ENCODE results near the gene PHOSPHO1.
"Not testable (repeated sequence)": the region's sequence is repeated elsewhere in the genome, so short reads cannot be mapped to it uniquely, and the experiment has no call there.

PHOSPHO1 gene

GRCh38 chr17:49195751-49196150, 34.8 kb downstream of the PHOSPHO1 start:
- DNase-seq: no peak
- H3K27ac ChIP-seq (ENCODE audit: insufficient read depth, low read length, poor library complexity, severe bottlenecking): no peak overlapping the region
- H3K4me1 ChIP-seq (ENCODE audit: control insufficient read depth, insufficient read depth, low read length, poor library complexity, severe bottlenecking): no peaks in the 10 kb centered on the region
- no peaks in the 10 kb centered on the region for H3K27me3 ChIP-seq (replicated peaks; ENCODE audit: control insufficient read depth, insufficient read depth, low read length, poor library complexity, severe bottlenecking)
- H3K36me3 ChIP-seq (ENCODE audit: control insufficient read depth, insufficient read depth, low read length): no peaks in the 10 kb centered on the region
- no peaks in the 10 kb centered on the region for H3K9me3 ChIP-seq (ENCODE audit: control insufficient read depth, low read length)
- no peak overlapping the region for H3K4me3 ChIP-seq (ENCODE audit: insufficient read depth, low read depth, low read length, poor library complexity, severe bottlenecking)

DNA sequence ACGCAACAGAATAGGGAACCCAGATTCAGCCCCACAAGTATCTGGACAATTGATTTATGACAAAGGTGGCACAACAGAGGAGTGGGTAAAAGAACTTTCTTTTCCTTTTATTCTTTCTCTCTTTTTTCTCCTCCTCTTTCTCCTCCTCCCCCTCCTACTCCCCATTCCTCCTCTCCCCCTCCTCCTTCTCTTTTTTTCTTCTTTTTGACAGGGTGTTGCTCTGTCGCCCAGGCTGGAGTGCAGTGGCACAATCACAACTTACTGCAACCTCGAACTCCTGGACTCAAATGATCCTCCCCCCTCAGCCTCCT, 36.3 kb downstream of the PHOSPHO1 start:
- no peaks in the 10 kb centered on the region for H3K9me3 ChIP-seq (ENCODE audit: control insufficient read depth, low read length)
- H3K27me3 ChIP-seq (replicated peaks; ENCODE audit: control insufficient read depth, insufficient read depth, low read length, poor library complexity, severe bottlenecking): no peaks in the 10 kb centered on the region
- H3K4me1 ChIP-seq (ENCODE audit: control insufficient read depth, insufficient read depth, low read length, poor library complexity, severe bottlenecking): no peaks in the 10 kb centered on the region
- no peak overlapping the region for H3K27ac ChIP-seq (ENCODE audit: insufficient read depth, low read length, poor library complexity, severe bottlenecking)
- H3K4me3 ChIP-seq (ENCODE audit: insufficient read depth, low read depth, low read length, poor library complexity, severe bottlenecking): no peak overlapping the region
- H3K36me3 ChIP-seq (ENCODE audit: control insufficient read depth, insufficient read depth, low read length): no peaks in the 10 kb centered on the region
- DNase-seq: no peak

GRCh38 chr17:49193513-49194296, 36.9 kb downstream of the PHOSPHO1 start:
- DNase-seq: peak in 1 of 3 donors; percentile 5
- no peaks in the 10 kb centered on the region for H3K4me1 ChIP-seq (ENCODE audit: control insufficient read depth, insufficient read depth, low read length, poor library complexity, severe bottlenecking)
- H3K36me3 ChIP-seq (ENCODE audit: control insufficient read depth, insufficient read depth, low read length): no peaks in the 10 kb centered on the region
- H3K4me3 ChIP-seq (ENCODE audit: insufficient read depth, low read depth, low read length, poor library complexity, severe bottlenecking): peak overlapping the region; percentile 85
- H3K27ac ChIP-seq (ENCODE audit: insufficient read depth, low read length, poor library complexity, severe bottlenecking): peak overlapping the region; percentile 79
- no peaks in the 10 kb centered on the region for H3K27me3 ChIP-seq (replicated peaks; ENCODE audit: control insufficient read depth, insufficient read depth, low read length, poor library complexity, severe bottlenecking)
- no peaks in the 10 kb centered on the region for H3K9me3 ChIP-seq (ENCODE audit: control insufficient read depth, low read length)

DNA sequence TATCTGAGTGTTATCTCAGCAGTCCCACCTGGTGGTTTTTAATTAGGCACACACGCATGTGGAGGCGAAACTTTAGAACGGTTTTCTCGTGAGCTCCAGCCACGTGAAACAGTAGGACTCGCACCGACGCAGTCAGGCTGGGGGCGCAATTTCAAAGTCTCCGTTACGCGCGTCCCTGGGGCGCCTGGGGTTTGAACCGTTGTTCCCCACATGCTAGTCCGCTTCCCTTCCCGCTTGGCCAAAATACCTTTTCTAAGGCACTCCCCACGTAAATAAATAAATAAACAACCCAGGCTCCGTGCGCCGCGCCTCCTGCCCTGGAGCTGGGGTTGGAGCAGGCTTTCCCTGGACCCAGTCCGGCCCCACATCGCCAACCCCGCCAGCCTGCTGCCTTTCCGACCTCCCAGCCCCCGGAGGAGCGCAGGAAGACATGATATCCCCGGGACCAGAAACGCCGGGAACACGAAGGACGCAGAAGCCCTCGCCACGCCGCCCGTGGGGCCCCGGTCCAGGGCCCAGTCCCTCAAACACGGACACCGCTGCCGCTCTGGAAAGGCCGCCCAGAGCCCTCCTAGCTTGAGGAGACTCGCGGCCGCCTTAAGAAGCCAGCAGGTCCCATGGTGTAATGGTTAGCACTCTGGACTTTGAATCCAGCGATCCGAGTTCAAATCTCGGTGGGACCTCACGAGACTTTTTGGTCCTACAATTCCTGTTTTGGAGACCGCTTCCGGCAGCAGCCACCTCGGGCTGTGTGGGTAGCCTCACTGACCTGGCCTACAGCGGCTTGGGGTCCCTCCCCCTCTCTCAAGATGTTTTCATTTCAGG, 38.5 kb downstream of the PHOSPHO1 start:
- peak overlapping the region; percentile 79 for H3K27ac ChIP-seq (ENCODE audit: insufficient read depth, low read length, poor library complexity, severe bottlenecking)
- DNase-seq: peak; percentile 82 to 87 (median 82)
- no peaks in the 10 kb centered on the region for H3K9me3 ChIP-seq (ENCODE audit: control insufficient read depth, low read length)
- H3K4me3 ChIP-seq (ENCODE audit: insufficient read depth, low read depth, low read length, poor library complexity, severe bottlenecking): peak overlapping the region; percentile 85
- no peaks in the 10 kb centered on the region for H3K36me3 ChIP-seq (ENCODE audit: control insufficient read depth, insufficient read depth, low read length)
- no peaks in the 10 kb centered on the region for H3K4me1 ChIP-seq (ENCODE audit: control insufficient read depth, insufficient read depth, low read length, poor library complexity, severe bottlenecking)
- no peaks in the 10 kb centered on the region for H3K27me3 ChIP-seq (replicated peaks; ENCODE audit: control insufficient read depth, insufficient read depth, low read length, poor library complexity, severe bottlenecking)

- Histone ChIP-seq H3K27me3 (replicated peaks; ENCODE audit: control insufficient read depth, insufficient read depth, low read length, poor library complexity, severe bottlenecking) (no peaks in the 10 kb centered on the region), H3K4me3 (ENCODE audit: insufficient read depth, low read depth, low read length, poor library complexity, severe bottlenecking) (peak overlapping the region; percentile 85), H3K9me3 (ENCODE audit: control insufficient read depth, low read length) (no peaks in the 10 kb centered on the region), H3K36me3 (ENCODE audit: control insufficient read depth, insufficient read depth, low read length) (no peaks in the 10 kb centered on the region), H3K27ac (ENCODE audit: insufficient read depth, low read length, poor library complexity, severe bottlenecking) (peak overlapping the region; percentile 79), H3K4me1 (ENCODE audit: control insufficient read depth, insufficient read depth, low read length, poor library complexity, severe bottlenecking) (no peaks in the 10 kb centered on the region)
- no peak for DNase-seq
Observed at GRCh38 chr17:49191409-49191916, 39.1 kb downstream of the PHOSPHO1 start.

GRCh38 chr17:49190932-49191331, 39.7 kb downstream of the PHOSPHO1 start:
- H3K4me3 ChIP-seq (ENCODE audit: insufficient read depth, low read depth, low read length, poor library complexity, severe bottlenecking): no peak overlapping the region
- no peaks in the 10 kb centered on the region for H3K36me3 ChIP-seq (ENCODE audit: control insufficient read depth, insufficient read depth, low read length)
- no peaks in the 10 kb centered on the region for H3K4me1 ChIP-seq (ENCODE audit: control insufficient read depth, insufficient read depth, low read length, poor library complexity, severe bottlenecking)
- no peak for DNase-seq
- no peak overlapping the region for H3K27ac ChIP-seq (ENCODE audit: insufficient read depth, low read length, poor library complexity, severe bottlenecking)
- no peaks in the 10 kb centered on the region for H3K9me3 ChIP-seq (ENCODE audit: control insufficient read depth, low read length)
- H3K27me3 ChIP-seq (replicated peaks; ENCODE audit: control insufficient read depth, insufficient read depth, low read length, poor library complexity, severe bottlenecking): no peaks in the 10 kb centered on the region

DNA sequence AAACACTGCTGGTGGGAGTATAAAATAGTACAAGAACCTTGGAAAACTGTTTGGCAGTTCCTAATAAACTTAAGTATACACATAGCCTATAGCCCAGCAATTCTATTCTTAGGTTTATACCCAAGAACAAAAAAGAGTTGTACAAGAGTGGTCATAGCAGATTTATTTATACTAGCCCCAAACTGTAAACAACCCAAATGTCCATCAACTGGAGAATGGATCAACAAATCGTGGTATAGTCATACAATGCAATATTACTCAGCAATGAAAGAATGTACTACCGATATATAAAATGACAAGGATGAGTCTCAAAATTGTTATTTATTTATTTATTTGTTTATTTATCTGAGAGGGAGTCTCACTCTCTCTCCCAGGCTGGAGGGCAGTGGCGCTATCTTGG, 43.3 kb downstream of the PHOSPHO1 start:
- H3K4me1 ChIP-seq (ENCODE audit: control insufficient read depth, insufficient read depth, low read length, poor library complexity, severe bottlenecking): no peaks in the 10 kb centered on the region
- no peak overlapping the region for H3K27ac ChIP-seq (ENCODE audit: insufficient read depth, low read length, poor library complexity, severe bottlenecking)
- no peaks in the 10 kb centered on the region for H3K9me3 ChIP-seq (ENCODE audit: control insufficient read depth, low read length)
- no peaks in the 10 kb centered on the region for H3K27me3 ChIP-seq (replicated peaks; ENCODE audit: control insufficient read depth, insufficient read depth, low read length, poor library complexity, severe bottlenecking)
- no peak overlapping the region for H3K4me3 ChIP-seq (ENCODE audit: insufficient read depth, low read depth, low read length, poor library complexity, severe bottlenecking)
- H3K36me3 ChIP-seq (ENCODE audit: control insufficient read depth, insufficient read depth, low read length): no peaks in the 10 kb centered on the region
- no peak for DNase-seq

DNA sequence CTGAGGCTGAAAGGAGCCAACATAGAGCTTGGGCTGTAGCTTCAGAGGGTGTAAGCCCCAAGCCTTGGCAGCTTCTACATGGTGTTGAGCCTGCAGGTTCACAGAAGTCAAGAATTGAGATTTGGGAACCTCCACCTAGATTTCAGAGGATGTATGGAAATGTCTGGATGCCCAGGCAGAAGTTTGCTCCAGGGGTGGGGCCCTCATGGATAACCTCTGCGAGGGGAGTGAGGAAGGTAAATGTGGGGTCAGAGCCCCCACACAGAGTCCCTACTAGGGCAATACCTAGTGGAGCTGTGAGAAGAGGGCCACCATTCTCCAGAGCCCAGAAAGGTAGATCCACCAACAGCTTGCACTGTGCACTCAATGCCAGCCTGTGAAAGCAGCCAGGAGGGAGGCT, 45.2 kb downstream of the PHOSPHO1 start:
- H3K9me3 ChIP-seq (ENCODE audit: control insufficient read depth, low read length); H3K27ac ChIP-seq (ENCODE audit: insufficient read depth, low read length, poor library complexity, severe bottlenecking); H3K4me1 ChIP-seq (ENCODE audit: control insufficient read depth, insufficient read depth, low read length, poor library complexity, severe bottlenecking); DNase-seq; H3K36me3 ChIP-seq (ENCODE audit: control insufficient read depth, insufficient read depth, low read length); H3K4me3 ChIP-seq (ENCODE audit: insufficient read depth, low read depth, low read length, poor library complexity, severe bottlenecking); H3K27me3 ChIP-seq (replicated peaks; ENCODE audit: control insufficient read depth, insufficient read depth, low read length, poor library complexity, severe bottlenecking): not testable (repeated sequence)

DNA sequence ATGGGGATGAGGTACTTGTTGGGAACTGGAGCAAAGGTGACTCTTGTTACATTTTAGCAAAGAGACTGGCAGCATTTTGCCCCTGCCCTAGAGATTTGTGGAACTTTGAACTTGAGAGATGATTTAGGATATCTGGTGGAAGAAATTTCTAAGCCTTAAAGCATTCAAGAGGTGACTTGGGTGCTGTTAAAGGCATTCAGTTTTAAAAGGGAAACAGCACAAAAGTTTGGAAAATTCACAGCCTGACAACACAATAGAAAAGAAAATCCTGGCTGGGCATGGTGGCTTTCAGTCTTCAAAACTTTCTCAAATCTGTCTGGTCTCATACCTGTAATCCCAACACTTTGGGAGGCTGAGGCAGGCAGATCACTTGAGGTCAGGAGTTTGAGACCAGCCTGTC, 46.1 kb downstream of the PHOSPHO1 start:
- DNase-seq; H3K4me3 ChIP-seq (ENCODE audit: insufficient read depth, low read depth, low read length, poor library complexity, severe bottlenecking); H3K4me1 ChIP-seq (ENCODE audit: control insufficient read depth, insufficient read depth, low read length, poor library complexity, severe bottlenecking); H3K9me3 ChIP-seq (ENCODE audit: control insufficient read depth, low read length); H3K27me3 ChIP-seq (replicated peaks; ENCODE audit: control insufficient read depth, insufficient read depth, low read length, poor library complexity, severe bottlenecking); H3K36me3 ChIP-seq (ENCODE audit: control insufficient read depth, insufficient read depth, low read length); H3K27ac ChIP-seq (ENCODE audit: insufficient read depth, low read length, poor library complexity, severe bottlenecking): not testable (repeated sequence)

DNA sequence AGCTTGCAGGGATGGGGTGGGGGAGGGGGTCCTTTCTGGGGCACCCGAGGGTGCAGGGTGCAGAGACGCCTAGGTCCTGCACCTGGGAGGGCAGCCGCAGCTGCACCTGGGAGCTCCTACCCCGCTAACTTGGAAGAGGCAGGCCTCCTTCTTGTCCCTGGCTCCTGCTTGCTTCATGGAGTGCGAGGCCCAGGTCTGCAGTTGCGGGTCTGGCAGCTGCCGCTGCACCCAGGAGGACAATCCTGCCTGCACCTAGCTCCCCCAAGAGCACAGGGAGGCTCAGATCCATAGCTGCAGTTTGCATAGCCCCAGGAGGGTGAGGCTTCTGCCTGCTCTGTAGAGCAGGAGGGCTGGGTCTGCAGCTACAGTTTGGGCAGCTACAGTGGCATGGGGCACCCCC, 46.8 kb downstream of the PHOSPHO1 start:
- Histone ChIP-seq H3K4me1 (ENCODE audit: control insufficient read depth, insufficient read depth, low read length, poor library complexity, severe bottlenecking) (peaks cover 3% of the 10 kb centered on the region), H3K27ac (ENCODE audit: insufficient read depth, low read length, poor library complexity, severe bottlenecking) (no peak overlapping the region), H3K9me3 (ENCODE audit: control insufficient read depth, low read length) (no peaks in the 10 kb centered on the region), H3K4me3 (ENCODE audit: insufficient read depth, low read depth, low read length, poor library complexity, severe bottlenecking) (no peak overlapping the region), H3K36me3 (ENCODE audit: control insufficient read depth, insufficient read depth, low read length) (no peaks in the 10 kb centered on the region), H3K27me3 (replicated peaks; ENCODE audit: control insufficient read depth, insufficient read depth, low read length, poor library complexity, severe bottlenecking) (no peaks in the 10 kb centered on the region)
- no peak for DNase-seq
